CD4-positive, alpha-beta T cell treated with Interleukin-12 subunit alpha and Interleukin-12 subunit beta, for 1 hour (primary cell): ENCODE results near the gene SORD.
"Not testable (repeated sequence)": the region's sequence is repeated elsewhere in the genome, so short reads cannot be mapped to it uniquely, and the experiment has no call there.

Experiments
- DNase-seq: peaks from one replicate; pipeline ENCODE4 v3.0.0-alpha.2; 2020

The SORD gene

GRCh38 chr15:45022871-45023658 lies at the start of gene SORD:
SORD (plus strand) TSS chr15:45023195; CDS start chr15:45023284, 89 bp downstream.
- peak; percentile 90 for DNase-seq

- not testable (repeated sequence) for DNase-seq
Observed at GRCh38 chr15:44976183-44976582, 46.8 kb upstream of the SORD start.

GRCh38 chr15:44977781-44978180 lies 45.2 kb upstream of the SORD start:
- DNase-seq = not testable (repeated sequence)

- not testable (repeated sequence) for DNase-seq
Observed at GRCh38 chr15:44979617-44980339, 43.2 kb upstream of the SORD start.

GRCh38 chr15:44984144-44984543 lies 38.9 kb upstream of the SORD start:
- DNase-seq = not testable (repeated sequence)

- DNase-seq = not testable (repeated sequence)
Observed at GRCh38 chr15:44986346-44987055, 36.5 kb upstream of the SORD start.

GRCh38 chr15:44987711-44988110 lies 35.3 kb upstream of the SORD start:
- DNase-seq = not testable (repeated sequence)

- not testable (repeated sequence) for DNase-seq
Observed at GRCh38 chr15:44988184-44988869, 34.7 kb upstream of the SORD start.

- not testable (repeated sequence) for DNase-seq
Observed at GRCh38 chr15:44988870-44989219, 34.1 kb upstream of the SORD start.

GRCh38 chr15:44997632-44998031 lies 25.4 kb upstream of the SORD start:
- not testable (repeated sequence) for DNase-seq

GRCh38 chr15:44999105-44999504 lies 23.9 kb upstream of the SORD start:
- DNase-seq = no peak

- DNase-seq = not testable (repeated sequence)
Observed at GRCh38 chr15:45001180-45001579, 21.8 kb upstream of the SORD start.

- not testable (repeated sequence) for DNase-seq
Observed at GRCh38 chr15:45003731-45004410, 19.1 kb upstream of the SORD start.

- DNase-seq = not testable (repeated sequence)
Observed at GRCh38 chr15:45004590-45005175, 18.3 kb upstream of the SORD start.

GRCh38 chr15:45009046-45009445 lies 13.9 kb upstream of the SORD start:
- DNase-seq = no peak

GRCh38 chr15:45015114-45015513 lies 7.9 kb upstream of the SORD start:
- not testable (repeated sequence) for DNase-seq

- DNase-seq = not testable (repeated sequence)
Observed at GRCh38 chr15:45020222-45020900, 2.6 kb upstream of the SORD start.

- DNase-seq = not testable (repeated sequence)
Observed at GRCh38 chr15:45020901-45021259, 2.1 kb upstream of the SORD start.

GRCh38 chr15:45021348-45021747 lies 1.6 kb upstream of the SORD start:
- DNase-seq = no peak

- DNase-seq = no peak
Observed at GRCh38 chr15:45023659-45024225, 747 bp downstream of the SORD start.

- not testable (repeated sequence) for DNase-seq
Observed at GRCh38 chr15:45024649-45025048, 1.7 kb downstream of the SORD start.
